ENCODE results near the gene CTRB1. TPM values are rescaled to one million over a fixed set of nuclear protein-coding genes. Genes with fewer than 3 reads are reported as not detected.

The CTRB1 gene
- not detected for total RNA-seq

DNA sequence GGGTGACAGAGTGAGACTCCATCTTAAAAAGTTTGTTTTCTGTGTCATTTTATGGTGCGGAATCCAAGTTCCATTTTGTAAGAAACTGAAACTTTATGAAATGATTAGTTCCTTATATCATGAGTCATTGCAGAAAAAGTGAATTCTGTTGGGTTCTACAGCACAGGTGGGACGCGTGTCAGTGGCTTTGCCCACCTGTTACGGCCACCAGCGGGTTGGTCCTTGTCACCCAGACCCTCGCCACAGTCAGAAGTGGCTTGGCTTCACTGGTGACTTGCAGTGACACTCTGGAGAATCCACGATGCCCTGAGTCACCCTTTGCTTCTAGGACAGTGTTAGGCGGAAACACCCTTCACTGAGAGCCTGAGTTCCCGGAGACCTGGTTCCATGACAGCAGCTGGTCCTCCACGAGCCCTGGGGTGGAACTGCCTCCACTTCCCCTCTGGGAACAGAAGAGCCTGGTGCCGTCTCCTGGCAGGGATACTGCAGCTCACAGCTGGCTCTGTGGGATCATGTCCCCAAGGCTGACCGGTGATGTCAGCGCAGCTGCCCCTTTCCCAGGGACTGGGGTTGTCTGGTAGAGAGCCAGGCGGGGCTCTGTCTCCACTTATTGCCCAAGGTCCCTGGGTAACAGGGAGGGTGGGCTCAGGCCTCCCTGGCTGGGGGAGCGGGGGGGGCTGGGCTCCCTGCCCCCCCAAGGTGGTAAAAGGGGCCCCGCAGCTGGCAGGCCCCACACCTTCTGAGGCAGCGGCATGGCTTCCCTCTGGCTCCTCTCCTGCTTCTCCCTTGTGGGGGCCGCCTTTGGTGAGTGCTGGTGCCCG, at the start of gene CTRB1:
Gene CTRB1 (plus strand): TSS at position 733 of the 821 bp plus-strand sequence. CDS start 20 bp downstream, at position 753.
- Histone ChIP-seq H3K27me3 (no peaks in the 10 kb centered on the region), H3K36me3 (no peaks in the 10 kb centered on the region), H3K4me1 (no peaks in the 10 kb centered on the region), H3K9me3 (no peaks in the 10 kb centered on the region), H3K27ac (no peak within 1 kb of the TSS), H3K4me3 (peak within 1 kb of the TSS in 1 of 2 donors; percentile 0)
- no peak for DNase-seq (ENCODE audit: low spot score in 2 of 2)
- intact Hi-C loops (cut with DNase I): no loop called here
- TF ChIP-seq, protein P1, sequence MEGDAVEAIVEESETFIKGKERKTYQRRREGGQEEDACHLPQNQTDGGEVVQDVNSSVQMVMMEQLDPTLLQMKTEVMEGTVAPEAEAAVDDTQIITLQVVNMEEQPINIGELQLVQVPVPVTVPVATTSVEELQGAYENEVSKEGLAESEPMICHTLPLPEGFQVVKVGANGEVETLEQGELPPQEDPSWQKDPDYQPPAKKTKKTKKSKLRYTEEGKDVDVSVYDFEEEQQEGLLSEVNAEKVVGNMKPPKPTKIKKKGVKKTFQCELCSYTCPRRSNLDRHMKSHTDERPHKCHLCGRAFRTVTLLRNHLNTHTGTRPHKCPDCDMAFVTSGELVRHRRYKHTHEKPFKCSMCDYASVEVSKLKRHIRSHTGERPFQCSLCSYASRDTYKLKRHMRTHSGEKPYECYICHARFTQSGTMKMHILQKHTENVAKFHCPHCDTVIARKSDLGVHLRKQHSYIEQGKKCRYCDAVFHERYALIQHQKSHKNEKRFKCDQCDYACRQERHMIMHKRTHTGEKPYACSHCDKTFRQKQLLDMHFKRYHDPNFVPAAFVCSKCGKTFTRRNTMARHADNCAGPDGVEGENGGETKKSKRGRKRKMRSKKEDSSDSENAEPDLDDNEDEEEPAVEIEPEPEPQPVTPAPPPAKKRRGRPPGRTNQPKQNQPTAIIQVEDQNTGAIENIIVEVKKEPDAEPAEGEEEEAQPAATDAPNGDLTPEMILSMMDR (IDR thresholded peaks at IDR 0.05): no peak

DNA sequence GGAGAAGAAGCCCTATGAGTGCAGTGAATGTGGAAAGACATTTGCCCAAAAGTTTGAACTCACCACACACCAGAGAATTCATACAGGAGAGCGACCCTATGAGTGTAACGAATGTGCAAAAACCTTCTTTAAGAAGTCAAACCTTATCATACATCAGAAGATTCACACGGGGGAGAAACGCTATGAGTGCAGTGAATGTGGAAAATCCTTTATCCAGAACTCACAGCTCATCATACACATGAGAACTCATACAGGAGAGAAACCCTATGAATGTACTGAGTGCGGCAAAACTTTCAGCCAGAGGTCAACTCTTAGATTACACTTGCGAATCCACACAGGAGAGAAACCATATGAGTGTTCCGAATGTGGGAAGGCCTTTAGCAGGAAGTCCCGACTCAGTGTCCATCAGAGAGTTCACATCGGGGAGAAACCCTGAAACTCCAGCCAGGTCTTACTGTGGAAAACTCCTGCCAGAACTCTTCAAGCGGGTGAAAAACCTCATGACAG, 48.8 kb upstream of the CTRB1 start:
- Histone ChIP-seq H3K27ac (no peak overlapping the region), H3K9me3 (peaks cover 28 to 70% of the 10 kb centered on the region in 2 donors), H3K36me3 (peaks cover 42 to 64% of the 10 kb centered on the region in 2 donors), H3K27me3 (no peaks in the 10 kb centered on the region), H3K4me3 (no peak overlapping the region), H3K4me1 (no peaks in the 10 kb centered on the region)
- DNase-seq (ENCODE audit: low spot score in 2 of 2): no peak
- intact Hi-C loops (cut with DNase I): no loop called here
- TF ChIP-seq, protein P1 (IDR thresholded peaks at IDR 0.05): no peak

DNA sequence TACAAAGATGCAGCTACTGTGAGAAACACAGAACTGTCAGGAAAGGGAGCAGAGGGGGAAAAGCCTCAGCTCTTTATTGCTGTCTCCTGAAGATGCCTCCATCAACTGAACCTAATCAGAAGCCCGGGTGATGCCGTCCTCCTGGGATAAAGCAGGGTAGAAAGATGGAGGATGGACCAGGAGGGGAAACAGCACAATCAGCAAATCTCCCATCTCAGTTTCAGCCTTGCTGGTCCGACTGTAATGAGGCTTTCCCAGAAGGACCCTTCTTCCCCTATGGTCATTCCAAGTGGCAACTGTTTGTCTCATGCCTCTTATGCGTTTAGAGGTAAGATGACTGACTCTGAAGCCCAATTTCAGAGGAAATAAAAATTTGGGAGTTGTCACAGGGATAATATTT, 46.2 kb upstream of the CTRB1 start:
- no peak for DNase-seq (ENCODE audit: low spot score in 2 of 2)
- Histone ChIP-seq H3K27me3 (no peaks in the 10 kb centered on the region), H3K4me1 (no peaks in the 10 kb centered on the region), H3K27ac (no peak overlapping the region), H3K36me3 (peaks cover 30 to 39% of the 10 kb centered on the region in 2 donors), H3K9me3 (peaks cover 53 to 91% of the 10 kb centered on the region in 2 donors), H3K4me3 (no peak overlapping the region)
- intact Hi-C loops (cut with DNase I): no loop called here
- TF ChIP-seq, protein P1 (IDR thresholded peaks at IDR 0.05): no peak

DNA sequence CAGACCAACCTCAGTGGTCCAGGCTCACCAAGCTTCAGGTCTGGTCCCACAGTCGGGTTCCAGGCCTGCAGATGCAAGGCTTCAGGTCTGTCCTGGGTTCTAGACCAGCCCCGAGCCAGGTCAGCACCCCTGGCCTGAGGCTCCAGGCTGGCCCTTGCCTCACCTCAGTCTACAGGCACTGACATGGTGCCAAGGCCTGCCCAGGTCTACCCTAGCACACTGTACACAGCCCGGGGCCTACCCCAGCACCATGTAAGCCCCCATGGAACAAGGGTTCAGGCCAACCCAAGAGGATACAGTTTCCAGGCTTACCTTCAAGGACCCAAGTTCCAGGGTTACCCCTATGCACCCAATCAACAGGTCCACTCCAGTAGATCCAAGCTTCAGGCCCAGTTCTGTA, 43.7 kb upstream of the CTRB1 start:
- TF ChIP-seq, protein P1 (IDR thresholded peaks at IDR 0.05): no peak
- Histone ChIP-seq H3K9me3 (peaks cover 45 to 77% of the 10 kb centered on the region in 2 donors), H3K27ac (no peak overlapping the region), H3K4me1 (no peaks in the 10 kb centered on the region), H3K27me3 (no peaks in the 10 kb centered on the region), H3K36me3 (peaks cover 7 to 14% of the 10 kb centered on the region in 2 donors), H3K4me3 (no peak overlapping the region)
- no peak for DNase-seq (ENCODE audit: low spot score in 2 of 2)
- intact Hi-C loops (cut with DNase I): no loop called here

DNA sequence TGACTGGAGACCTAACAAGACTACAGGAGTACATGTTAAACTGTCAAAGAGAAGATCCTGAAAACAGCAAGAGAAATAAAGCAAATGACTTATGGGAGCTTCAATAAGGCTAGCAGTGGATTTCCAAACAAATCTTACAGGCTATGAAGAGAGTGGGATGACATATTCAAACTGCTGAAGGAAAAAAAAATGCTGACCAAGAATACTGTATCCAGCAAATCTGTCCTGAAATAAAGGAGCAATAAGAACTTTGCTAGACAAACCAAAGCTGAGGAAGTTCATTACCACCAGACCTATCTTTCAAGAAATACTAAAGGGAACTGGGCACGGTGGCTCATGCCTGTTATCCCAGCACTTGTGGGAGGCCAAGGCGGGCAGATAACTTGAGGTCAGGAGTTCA, 41.9 kb upstream of the CTRB1 start:
- no peak overlapping the region for H3K27ac ChIP-seq
- no peaks in the 10 kb centered on the region for H3K27me3 ChIP-seq
- H3K4me3 ChIP-seq: no peak overlapping the region
- peaks cover 0 to 1% of the 10 kb centered on the region in 2 donors for H3K36me3 ChIP-seq
- no peaks in the 10 kb centered on the region for H3K4me1 ChIP-seq
- DNase-seq (ENCODE audit: low spot score in 2 of 2): no peak
- TF ChIP-seq, protein P1 (IDR thresholded peaks at IDR 0.05): no peak
- intact Hi-C loops (cut with DNase I): no loop called here
- peaks cover 33 to 59% of the 10 kb centered on the region in 2 donors for H3K9me3 ChIP-seq

All from ascending aorta (tissue), 2 donors.